Fibroblast of mammary gland (primary cell): ENCODE data around the gene FUZ.

Experiments used
- DNase-seq: peaks from one replicate; pipeline ENCODE4 v3.0.0-alpha.2; 2010; ENCODE audit warnings: low read depth
- H3K4me3 ChIP-seq: 2 replicates; pipeline ENCODE4 v1.5.1; 2011; ENCODE audit warnings: low read depth, mild to moderate bottlenecking, low read length, moderate library complexity; ENCODE audit not compliant: control insufficient read depth
- CTCF ChIP-seq: conservative IDR thresholded peaks from 2 replicates; pipeline ENCODE4 v1.5.1; 2011; ENCODE audit warnings: low read depth, low read length, inconsistent platforms; ENCODE audit not compliant: control insufficient read depth, insufficient read depth

FUZ gene

GRCh38 chr19:49837425-49837824 is 24.3 kb upstream of the FUZ start:
- DNase-seq, result no peak
- no peak for TF ChIP-seq CTCF
- H3K4me3 ChIP-seq, result no peak overlapping the region

GRCh38 chr19:49837009-49837310 is 23.9 kb upstream of the FUZ start:
- TF ChIP-seq CTCF, result no peak
- DNase-seq, result no peak
- no peak overlapping the region for H3K4me3 ChIP-seq

GRCh38 chr19:49836176-49837008 is 23.3 kb upstream of the FUZ start:
- no peak for TF ChIP-seq CTCF
- DNase-seq, result no peak
- H3K4me3 ChIP-seq, result no peak overlapping the region

- no peak for TF ChIP-seq CTCF
- DNase-seq, result no peak
- H3K4me3 ChIP-seq, result no peak overlapping the region
Measured at GRCh38 chr19:49835562-49835961, 22.5 kb upstream of the FUZ start.

GRCh38 chr19:49833599-49833998 is 20.5 kb upstream of the FUZ start:
- DNase-seq, result no peak
- TF ChIP-seq CTCF, result no peak
- H3K4me3 ChIP-seq, result no peak overlapping the region

- DNase-seq, result no peak
- H3K4me3 ChIP-seq, result no peak overlapping the region
- TF ChIP-seq CTCF, result no peak
Measured at GRCh38 chr19:49832556-49832955, 19.5 kb upstream of the FUZ start.

- no peak for DNase-seq
- no peak overlapping the region for H3K4me3 ChIP-seq
- no peak for TF ChIP-seq CTCF
Measured at GRCh38 chr19:49831592-49831991, 18.5 kb upstream of the FUZ start.
